Ectodermal cell (in vitro differentiated cells): Measurements from ENCODE around the gene EBF4. TPM values are rescaled to one million over a fixed set of nuclear protein-coding genes. Genes with fewer than 3 reads are reported as not detected.

ENCODE experiments used
- H3K27ac ChIP-seq: 2 replicates; pipeline ENCODE4 v1.7.0; 2013; ENCODE audit warnings: mild to moderate bottlenecking, low read depth, low read length; ENCODE audit not compliant: insufficient read depth, poor library complexity, severe bottlenecking
- H3K27me3 ChIP-seq: 2 replicates; pipeline ENCODE4 v1.7.0; 2013; ENCODE audit warnings: mild to moderate bottlenecking, low read length; ENCODE audit not compliant: insufficient read depth, control insufficient read depth, poor library complexity, severe bottlenecking
- H3K36me3 ChIP-seq: one replicate; pipeline ENCODE4 v1.7.0; 2013; ENCODE audit warnings: low read length; ENCODE audit not compliant: control insufficient read depth, insufficient read depth
- H3K4me1 ChIP-seq: one replicate; pipeline ENCODE4 v1.7.0; 2013; ENCODE audit warnings: low read length; ENCODE audit not compliant: control insufficient read depth, insufficient read depth
- H3K4me3 ChIP-seq: 2 replicates; pipeline ENCODE4 v1.7.0; 2013; ENCODE audit warnings: low read depth, low read length, control low read depth; ENCODE audit not compliant: insufficient read depth
- H3K9me3 ChIP-seq: 2 replicates; pipeline ENCODE4 v1.7.0; 2013; ENCODE audit warnings: mild to moderate bottlenecking, low read length, moderate library complexity; ENCODE audit not compliant: control insufficient read depth
- WGBS, 2 experiments: methylation state at CpG; one replicate each; pipeline ENCODE4 v1.1.7; 2013; ENCODE audit warnings: missing lambda C conversion rate in 2 of 2; 5-methylcytosine and 5-hydroxymethylcytosine counted together
- polyA plus RNA-seq, 4 experiments: library from polyadenylated mRNA; stranded (reverse); fragments of 50-300 nt; gene quantifications; one replicate each; pipeline ENCODE4 v1.2.3, GENCODE V29; 2013

EBF4 gene
- polyA plus RNA-seq (2013, experiment 1 of 4) = 6.6 TPM
- polyA plus RNA-seq (2013, experiment 2 of 4) = 7.2 TPM
- 7.8 TPM for polyA plus RNA-seq (2013, experiment 3 of 4)
- 9.7 TPM for polyA plus RNA-seq (2013, experiment 4 of 4)

GRCh38 chr20:2692036-2692885 is at the start of gene EBF4:
Gene EBF4 (plus strand): TSS chr20:2692780. CDS start chr20:2693646, 866 bp downstream.
- peaks cover 91% of the 10 kb centered on the region for H3K27me3 ChIP-seq
- WGBS, 2 experiments = 2% methylated on average over 101 to 106 of the region's 106 CpGs
- no peaks in the 10 kb centered on the region for H3K36me3 ChIP-seq
- H3K4me1 ChIP-seq = peaks cover 11% of the 10 kb centered on the region
- no peak within 1 kb of the TSS for H3K27ac ChIP-seq
- no peaks in the 10 kb centered on the region for H3K9me3 ChIP-seq
- H3K4me3 ChIP-seq = peak within 1 kb of the TSS; percentile 34

GRCh38 chr20:2643708-2644107 is 48.9 kb upstream of the EBF4 start:
- Histone ChIP-seq H3K36me3 (no peaks in the 10 kb centered on the region), H3K9me3 (no peaks in the 10 kb centered on the region), H3K4me3 (no peak overlapping the region), H3K4me1 (no peaks in the 10 kb centered on the region), H3K27me3 (no peaks in the 10 kb centered on the region), H3K27ac (no peak overlapping the region)
- 94 to 97% methylated on average over 1 of the region's 1 CpG for WGBS, 2 experiments

- H3K27me3 ChIP-seq = no peaks in the 10 kb centered on the region
- peaks cover 33% of the 10 kb centered on the region for H3K36me3 ChIP-seq
- WGBS, 2 experiments = 0% methylated on average over 98 to 101 of the region's 101 CpGs
- H3K9me3 ChIP-seq = no peaks in the 10 kb centered on the region
- peak within 1 kb of the TSS; percentile 91 for H3K27ac ChIP-seq
- peaks cover 15% of the 10 kb centered on the region for H3K4me1 ChIP-seq
- H3K4me3 ChIP-seq = peak within 1 kb of the TSS; percentile 90
Measured at GRCh38 chr20:2651772-2652723, 40.5 kb upstream of the EBF4 start, which contains the start of gene NOP56. Gene NOP56 (plus strand): TSS chr20:2652632. CDS start chr20:2652661, 29 bp downstream.

- Histone ChIP-seq H3K36me3 (peaks cover 42% of the 10 kb centered on the region), H3K4me1 (peaks cover 15% of the 10 kb centered on the region), H3K4me3 (peak overlapping the region; percentile 90), H3K9me3 (no peaks in the 10 kb centered on the region), H3K27me3 (no peaks in the 10 kb centered on the region), H3K27ac (peak overlapping the region; percentile 47)
- 1% methylated on average over 56 of the region's 56 CpGs for WGBS, 2 experiments
Measured at GRCh38 chr20:2652724-2653555, 39.6 kb upstream of the EBF4 start.

GRCh38 chr20:2653556-2654383 is 38.8 kb upstream of the EBF4 start:
- peak overlapping the region; percentile 12 for H3K27ac ChIP-seq
- H3K36me3 ChIP-seq = peaks cover 50% of the 10 kb centered on the region
- no peaks in the 10 kb centered on the region for H3K27me3 ChIP-seq
- peaks cover 15% of the 10 kb centered on the region for H3K4me1 ChIP-seq
- H3K9me3 ChIP-seq = no peaks in the 10 kb centered on the region
- peak overlapping the region; percentile 90 for H3K4me3 ChIP-seq
- WGBS, 2 experiments = 31 to 37% methylated on average over 24 of the region's 24 CpGs

- Histone ChIP-seq H3K36me3 (peaks cover 52% of the 10 kb centered on the region), H3K27me3 (no peaks in the 10 kb centered on the region), H3K4me1 (peaks cover 15% of the 10 kb centered on the region), H3K27ac (no peak overlapping the region), H3K9me3 (no peaks in the 10 kb centered on the region), H3K4me3 (peak overlapping the region; percentile 90)
- 94 to 96% methylated on average over 9 of the region's 9 CpGs for WGBS, 2 experiments
Measured at GRCh38 chr20:2654384-2654822, 38.2 kb upstream of the EBF4 start.

- H3K9me3 ChIP-seq = no peaks in the 10 kb centered on the region
- H3K4me1 ChIP-seq = peaks cover 15% of the 10 kb centered on the region
- peaks cover 52% of the 10 kb centered on the region for H3K36me3 ChIP-seq
- peak overlapping the region; percentile 90 for H3K4me3 ChIP-seq
- H3K27ac ChIP-seq = no peak overlapping the region
- WGBS, 2 experiments = 94 to 95% methylated on average over 3 of the region's 3 CpGs
- no peaks in the 10 kb centered on the region for H3K27me3 ChIP-seq
Measured at GRCh38 chr20:2654831-2655230, 37.7 kb upstream of the EBF4 start.

- H3K27ac ChIP-seq = no peak overlapping the region
- peaks cover 15% of the 10 kb centered on the region for H3K4me1 ChIP-seq
- no peaks in the 10 kb centered on the region for H3K9me3 ChIP-seq
- no peaks in the 10 kb centered on the region for H3K27me3 ChIP-seq
- H3K36me3 ChIP-seq = peaks cover 58% of the 10 kb centered on the region
- no peak overlapping the region for H3K4me3 ChIP-seq
- WGBS, 2 experiments = 95 to 96% methylated on average over 17 of the region's 17 CpGs
Measured at GRCh38 chr20:2655331-2656116, 37.1 kb upstream of the EBF4 start.
